Prostate gland (tissue), 2 donors: ENCODE measurements around the gene L1CAM. TPM values are rescaled to one million over a fixed set of nuclear protein-coding genes. Genes with fewer than 3 reads are reported as not detected.
A peak's percentile ranks its signal among the peaks of the same experiment; 100 is the strongest.

ENCODE experiments used
- DNase-seq: peaks from one replicate; pipeline ENCODE4 v3.0.0-alpha.2; 2019; ENCODE audit warnings: low spot score
- H3K27ac ChIP-seq, 2 donors: fragments of 200-600 bp; sonication (generic); 2 replicates each; pipeline ENCODE4 v1.5.1; 2017 to 2019
- H3K27me3 ChIP-seq: fragments of 200-600 bp; sonication (generic); replicated peaks from 2 replicates; pipeline ENCODE4 v1.5.1; 2019; ENCODE audit not compliant: insufficient read depth
- H3K36me3 ChIP-seq, 2 donors: fragments of 200-600 bp; sonication (generic); 1 replicate in 1 of 2; 2 replicates in 1 of 2; pipeline versions ENCODE4 v1.5.1 to v1.8.1; 2017 to 2019
- H3K4me1 ChIP-seq: fragments of 200-600 bp; sonication (generic); replicated peaks from 2 replicates; pipeline ENCODE4 v1.5.1; 2019
- H3K4me3 ChIP-seq, 2 donors: fragments of 200-600 bp; sonication (generic); 2 replicates each; pipeline ENCODE4 v1.5.1; 2017 to 2019
- H3K9me3 ChIP-seq: fragments of 200-600 bp; sonication (generic); 2 replicates; pipeline ENCODE4 v1.5.1; 2017
- POLR2A ChIP-seq: fragments of 450-650 bp; IDR thresholded peaks from one replicate; pipeline ENCODE4 v1.6.1; 2016; ENCODE audit warnings: antibody characterized with exemption, mild to moderate bottlenecking
- POLR2AphosphoS5 ChIP-seq: sonication (generic); formaldehyde crosslinking; IDR thresholded peaks from one replicate; pipeline ENCODE4 v1.6.1; 2017; ENCODE audit warnings: antibody characterized with exemption
- WGBS: methylation state at CpG from one replicate; pipeline ENCODE4 v1.1.5; 2018; 5-methylcytosine and 5-hydroxymethylcytosine counted together
- intact Hi-C: fragments of 100-400 bp; cut with DNase I; formaldehyde crosslinking; loops from one replicate; pipeline ENCODE4 v1.14.2; 2022
- total RNA-seq, 2 donors: library from RNA; depleted of rRNA; stranded (reverse); fragments of >200 nt; gene quantifications; one replicate each; pipeline ENCODE4 v1.1.0, GENCODE V29; 2016
- TF ChIP-seq, protein P1 (sequence below), 4 experiments: fragments of 200-600 bp in 2 of 4; fragments of 450-650 bp in 2 of 4; sonication (generic) in 2 of 4; IDR thresholded peaks; 1 replicate in 3 of 4; 2 replicates in 1 of 4; pipeline ENCODE4 v1.5.1; 2016 to 2019; ENCODE audit warnings: antibody characterized with exemption in 4 of 4, mild to moderate bottlenecking in 2 of 4, moderate library complexity in 2 of 4

The L1CAM gene, protein sequence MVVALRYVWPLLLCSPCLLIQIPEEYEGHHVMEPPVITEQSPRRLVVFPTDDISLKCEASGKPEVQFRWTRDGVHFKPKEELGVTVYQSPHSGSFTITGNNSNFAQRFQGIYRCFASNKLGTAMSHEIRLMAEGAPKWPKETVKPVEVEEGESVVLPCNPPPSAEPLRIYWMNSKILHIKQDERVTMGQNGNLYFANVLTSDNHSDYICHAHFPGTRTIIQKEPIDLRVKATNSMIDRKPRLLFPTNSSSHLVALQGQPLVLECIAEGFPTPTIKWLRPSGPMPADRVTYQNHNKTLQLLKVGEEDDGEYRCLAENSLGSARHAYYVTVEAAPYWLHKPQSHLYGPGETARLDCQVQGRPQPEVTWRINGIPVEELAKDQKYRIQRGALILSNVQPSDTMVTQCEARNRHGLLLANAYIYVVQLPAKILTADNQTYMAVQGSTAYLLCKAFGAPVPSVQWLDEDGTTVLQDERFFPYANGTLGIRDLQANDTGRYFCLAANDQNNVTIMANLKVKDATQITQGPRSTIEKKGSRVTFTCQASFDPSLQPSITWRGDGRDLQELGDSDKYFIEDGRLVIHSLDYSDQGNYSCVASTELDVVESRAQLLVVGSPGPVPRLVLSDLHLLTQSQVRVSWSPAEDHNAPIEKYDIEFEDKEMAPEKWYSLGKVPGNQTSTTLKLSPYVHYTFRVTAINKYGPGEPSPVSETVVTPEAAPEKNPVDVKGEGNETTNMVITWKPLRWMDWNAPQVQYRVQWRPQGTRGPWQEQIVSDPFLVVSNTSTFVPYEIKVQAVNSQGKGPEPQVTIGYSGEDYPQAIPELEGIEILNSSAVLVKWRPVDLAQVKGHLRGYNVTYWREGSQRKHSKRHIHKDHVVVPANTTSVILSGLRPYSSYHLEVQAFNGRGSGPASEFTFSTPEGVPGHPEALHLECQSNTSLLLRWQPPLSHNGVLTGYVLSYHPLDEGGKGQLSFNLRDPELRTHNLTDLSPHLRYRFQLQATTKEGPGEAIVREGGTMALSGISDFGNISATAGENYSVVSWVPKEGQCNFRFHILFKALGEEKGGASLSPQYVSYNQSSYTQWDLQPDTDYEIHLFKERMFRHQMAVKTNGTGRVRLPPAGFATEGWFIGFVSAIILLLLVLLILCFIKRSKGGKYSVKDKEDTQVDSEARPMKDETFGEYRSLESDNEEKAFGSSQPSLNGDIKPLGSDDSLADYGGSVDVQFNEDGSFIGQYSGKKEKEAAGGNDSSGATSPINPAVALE
- 10 to 100 TPM in 1 of 2 donors, under 1 TPM in 1; 0.73 to 18.0 TPM for total RNA-seq

DNA sequence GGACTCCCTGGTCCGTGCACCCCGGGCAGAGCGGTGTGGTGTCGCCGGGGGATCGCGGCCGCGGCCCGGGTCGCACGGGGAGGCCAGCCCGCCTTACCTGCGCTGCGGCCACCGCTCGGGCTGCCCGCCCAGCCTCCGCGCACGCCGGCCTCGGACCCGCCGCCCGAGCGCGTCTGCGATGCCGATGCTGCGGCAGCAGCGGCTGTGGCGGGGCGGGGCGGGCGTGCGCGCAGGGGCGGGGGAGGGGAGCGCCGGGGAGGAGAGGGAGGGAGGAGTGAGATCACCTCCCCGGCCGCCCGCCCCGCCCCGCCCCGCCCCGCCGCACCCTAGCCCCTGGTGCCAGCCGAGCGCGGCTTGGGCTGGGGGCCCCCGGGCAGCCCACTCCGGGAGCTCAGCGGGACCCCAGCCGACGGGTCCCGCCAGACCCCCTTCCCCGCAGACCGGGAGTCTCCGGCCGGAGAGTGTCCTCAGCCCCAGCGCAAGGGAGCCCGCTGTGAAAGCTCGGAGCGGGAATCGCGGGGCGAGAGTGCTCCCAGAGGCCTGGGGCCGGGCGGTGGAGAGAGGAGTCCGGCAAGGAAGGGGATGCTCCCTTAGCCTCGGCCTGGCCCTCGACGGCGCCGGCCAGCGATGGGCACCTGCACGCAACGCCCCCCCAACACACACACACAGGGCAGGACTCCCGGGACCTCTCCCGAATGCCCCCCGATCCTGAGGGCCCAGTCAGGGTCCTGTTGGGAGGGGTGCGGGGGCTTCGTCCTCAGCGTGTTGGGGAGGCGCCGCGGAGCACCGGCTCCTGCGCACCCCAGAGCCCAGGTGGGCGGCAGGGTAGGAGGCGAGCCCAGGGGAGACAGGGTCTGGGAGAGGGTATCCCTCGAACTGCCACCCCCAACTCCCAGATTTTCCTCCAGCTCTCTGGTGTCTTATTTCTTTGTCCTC is at the start of gene L1CAM:
L1CAM (minus strand) TSS at position 206 of the 936 bp plus-strand sequence. CDS start 10,337 bp downstream, outside the sequence.
- no peaks in the 10 kb centered on the region for H3K36me3 ChIP-seq
- H3K27me3 ChIP-seq = peaks cover 2% of the 10 kb centered on the region
- H3K4me1 ChIP-seq = no peaks in the 10 kb centered on the region
- H3K4me3 ChIP-seq = no peak within 1 kb of the TSS
- no peak for DNase-seq
- no peak within 1 kb of the TSS for H3K27ac ChIP-seq
- no peak for TF ChIP-seq POLR2A
- H3K9me3 ChIP-seq = no peaks in the 10 kb centered on the region
- 9% methylated on average over 15 of the region's 94 CpGs for WGBS
- intact Hi-C loops = no loop called here

DNA sequence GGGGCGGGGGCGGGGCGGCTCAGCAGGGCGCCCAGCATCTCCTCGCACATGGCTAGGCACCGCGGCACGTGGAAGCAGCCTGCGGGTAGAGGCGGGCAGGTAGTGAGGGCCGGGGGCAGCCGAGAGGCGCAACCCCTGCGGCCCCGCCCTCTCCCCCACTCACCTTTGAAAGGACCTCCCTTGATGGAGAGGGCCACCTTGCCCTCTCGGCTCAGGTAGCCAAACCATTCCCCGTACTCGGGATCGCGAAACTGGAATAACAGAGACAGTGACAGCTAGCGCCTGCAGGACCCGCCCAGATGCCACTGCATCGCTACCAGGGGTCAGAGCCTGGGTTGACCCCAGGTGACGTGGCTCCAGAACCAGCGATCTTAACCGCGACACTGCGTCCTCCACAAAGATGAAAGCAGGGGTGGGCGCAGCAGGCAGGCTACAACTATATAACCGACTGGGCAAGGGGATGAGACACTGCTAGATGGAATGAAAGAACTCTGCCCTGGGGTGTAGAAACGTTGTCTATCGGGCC is 49.4 kb upstream of the L1CAM start:
- 9% methylated on average over 15 of the region's 32 CpGs for WGBS
- TF ChIP-seq POLR2A (no peak), POLR2AphosphoS5 (no peak)
- TF ChIP-seq, protein P1, sequence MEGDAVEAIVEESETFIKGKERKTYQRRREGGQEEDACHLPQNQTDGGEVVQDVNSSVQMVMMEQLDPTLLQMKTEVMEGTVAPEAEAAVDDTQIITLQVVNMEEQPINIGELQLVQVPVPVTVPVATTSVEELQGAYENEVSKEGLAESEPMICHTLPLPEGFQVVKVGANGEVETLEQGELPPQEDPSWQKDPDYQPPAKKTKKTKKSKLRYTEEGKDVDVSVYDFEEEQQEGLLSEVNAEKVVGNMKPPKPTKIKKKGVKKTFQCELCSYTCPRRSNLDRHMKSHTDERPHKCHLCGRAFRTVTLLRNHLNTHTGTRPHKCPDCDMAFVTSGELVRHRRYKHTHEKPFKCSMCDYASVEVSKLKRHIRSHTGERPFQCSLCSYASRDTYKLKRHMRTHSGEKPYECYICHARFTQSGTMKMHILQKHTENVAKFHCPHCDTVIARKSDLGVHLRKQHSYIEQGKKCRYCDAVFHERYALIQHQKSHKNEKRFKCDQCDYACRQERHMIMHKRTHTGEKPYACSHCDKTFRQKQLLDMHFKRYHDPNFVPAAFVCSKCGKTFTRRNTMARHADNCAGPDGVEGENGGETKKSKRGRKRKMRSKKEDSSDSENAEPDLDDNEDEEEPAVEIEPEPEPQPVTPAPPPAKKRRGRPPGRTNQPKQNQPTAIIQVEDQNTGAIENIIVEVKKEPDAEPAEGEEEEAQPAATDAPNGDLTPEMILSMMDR (IDR thresholded peaks at IDR 0.05) = no peak
- no peak overlapping the region for H3K27ac ChIP-seq

DNA sequence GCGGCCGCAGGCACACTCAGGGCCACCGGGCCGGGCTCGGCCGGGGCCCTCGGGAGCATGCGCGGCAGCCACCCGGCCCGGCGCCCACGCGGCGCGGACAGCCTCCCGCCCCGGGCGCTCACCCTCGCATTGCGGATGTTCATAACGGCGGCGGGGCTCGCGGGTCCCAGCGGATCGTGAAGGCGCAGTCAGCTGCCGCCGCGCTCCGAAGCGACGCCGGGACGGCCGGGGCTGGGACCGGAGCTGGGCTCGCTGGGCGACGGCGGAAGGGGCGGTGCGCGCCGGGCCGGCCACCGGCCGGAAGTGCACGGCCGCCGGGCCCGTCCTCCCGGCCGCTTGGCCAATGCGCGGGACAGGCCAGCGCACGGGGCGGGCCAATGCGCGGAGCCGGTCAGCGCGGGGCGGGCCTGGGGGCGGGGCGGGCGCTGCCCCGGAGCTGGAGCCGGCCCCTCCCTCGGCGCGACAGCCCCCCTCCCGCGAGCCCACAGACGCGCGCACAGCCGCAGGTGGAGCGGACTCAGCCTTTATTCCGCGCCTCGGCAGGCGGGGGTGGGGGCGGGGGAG is 48.9 kb upstream of the L1CAM start, which contains the start of gene NAA10:
NAA10 (minus strand) TSS at position 276 of the 564 bp plus-strand sequence; CDS start at position 143, 133 bp downstream.
- no CpG with 5 or more reads among the region's 87 CpGs for WGBS
- TF ChIP-seq POLR2AphosphoS5 (no peak), POLR2A (no peak)
- TF ChIP-seq, protein P1 (IDR thresholded peaks at IDR 0.05) = no peak
- Histone ChIP-seq H3K27ac (no peak within 1 kb of the TSS), H3K36me3 (no peaks in the 10 kb centered on the region), H3K4me3 (peak within 1 kb of the TSS; percentile 44 to 56), H3K27me3 (no peaks in the 10 kb centered on the region), H3K4me1 (no peaks in the 10 kb centered on the region), H3K9me3 (no peaks in the 10 kb centered on the region)
- intact Hi-C loops = no loop called here
- peak; percentile 49 for DNase-seq

More for the DNA sequence above, 49.4 kb upstream of the L1CAM start:
- Histone ChIP-seq H3K27me3 (no peaks in the 10 kb centered on the region), H3K4me1 (no peaks in the 10 kb centered on the region), H3K36me3 (no peaks in the 10 kb centered on the region), H3K4me3 (peak overlapping the region; percentile 44 to 56), H3K9me3 (no peaks in the 10 kb centered on the region)
- intact Hi-C loops = no loop called here
- no peak for DNase-seq

DNA sequence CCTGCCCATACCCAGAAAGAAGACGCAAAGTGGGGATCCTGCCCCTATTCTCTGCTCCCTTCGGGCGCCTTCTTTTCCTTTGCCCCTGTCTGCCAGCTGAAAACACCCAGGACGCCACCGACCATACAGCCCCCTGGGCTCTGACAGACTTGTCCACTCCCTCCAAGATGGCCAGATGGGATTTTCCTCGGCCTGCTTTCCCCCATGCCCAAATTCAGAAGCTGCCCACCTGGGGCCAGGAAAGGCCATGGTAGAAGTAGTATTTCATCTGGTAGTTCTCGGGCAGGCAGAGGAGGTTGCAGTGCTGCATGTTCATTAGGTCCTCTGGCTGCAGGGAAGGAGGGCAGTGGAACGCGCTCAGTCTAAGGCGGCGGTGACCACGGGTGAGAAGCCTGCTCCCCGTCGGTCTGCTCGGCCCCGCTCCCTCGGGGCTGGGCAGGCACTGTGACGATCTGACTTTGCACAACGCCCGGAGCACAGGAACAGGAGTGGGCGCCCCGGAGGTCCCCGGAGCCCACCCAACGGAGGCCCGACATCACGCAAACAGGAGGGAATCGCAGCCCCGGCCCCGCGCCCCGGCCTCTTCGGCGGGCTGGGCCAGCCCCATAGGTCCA is 48.3 kb upstream of the L1CAM start:
- Histone ChIP-seq H3K27ac (no peak overlapping the region), H3K36me3 (no peaks in the 10 kb centered on the region), H3K27me3 (no peaks in the 10 kb centered on the region), H3K4me1 (no peaks in the 10 kb centered on the region), H3K4me3 (peak overlapping the region; percentile 44 to 56), H3K9me3 (no peaks in the 10 kb centered on the region)
- TF ChIP-seq POLR2AphosphoS5 = no peak
- no peak for TF ChIP-seq POLR2A
- TF ChIP-seq, protein P1 (IDR thresholded peaks at IDR 0.05) = no peak
- no peak for DNase-seq
- intact Hi-C loops = no loop called here
- WGBS = 24% methylated on average over 6 of the region's 33 CpGs
